ENCODE results near the gene TACR2.

DNA sequence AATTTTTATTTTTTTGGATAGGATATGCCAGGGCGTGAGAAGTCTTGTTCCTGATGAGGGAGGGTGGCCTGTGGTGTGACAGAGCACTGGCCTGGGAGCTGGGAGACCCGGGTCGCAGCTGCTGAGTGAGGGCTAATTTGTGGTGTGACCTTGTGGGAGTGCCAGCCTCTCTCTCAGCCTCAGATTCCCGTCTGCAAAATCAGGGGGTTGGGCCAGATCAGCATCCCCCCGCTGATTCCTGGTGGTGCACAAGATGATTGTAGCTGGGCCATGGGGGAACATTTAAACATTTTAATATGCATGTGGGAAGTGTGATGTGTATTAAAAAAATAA, 49.4 kb upstream of the TACR2 start:
- TF ChIP-seq EP300 (IDR thresholded peaks at IDR 0.05): no peak
- TF ChIP-seq, protein P1, sequence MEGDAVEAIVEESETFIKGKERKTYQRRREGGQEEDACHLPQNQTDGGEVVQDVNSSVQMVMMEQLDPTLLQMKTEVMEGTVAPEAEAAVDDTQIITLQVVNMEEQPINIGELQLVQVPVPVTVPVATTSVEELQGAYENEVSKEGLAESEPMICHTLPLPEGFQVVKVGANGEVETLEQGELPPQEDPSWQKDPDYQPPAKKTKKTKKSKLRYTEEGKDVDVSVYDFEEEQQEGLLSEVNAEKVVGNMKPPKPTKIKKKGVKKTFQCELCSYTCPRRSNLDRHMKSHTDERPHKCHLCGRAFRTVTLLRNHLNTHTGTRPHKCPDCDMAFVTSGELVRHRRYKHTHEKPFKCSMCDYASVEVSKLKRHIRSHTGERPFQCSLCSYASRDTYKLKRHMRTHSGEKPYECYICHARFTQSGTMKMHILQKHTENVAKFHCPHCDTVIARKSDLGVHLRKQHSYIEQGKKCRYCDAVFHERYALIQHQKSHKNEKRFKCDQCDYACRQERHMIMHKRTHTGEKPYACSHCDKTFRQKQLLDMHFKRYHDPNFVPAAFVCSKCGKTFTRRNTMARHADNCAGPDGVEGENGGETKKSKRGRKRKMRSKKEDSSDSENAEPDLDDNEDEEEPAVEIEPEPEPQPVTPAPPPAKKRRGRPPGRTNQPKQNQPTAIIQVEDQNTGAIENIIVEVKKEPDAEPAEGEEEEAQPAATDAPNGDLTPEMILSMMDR (IDR thresholded peaks at IDR 0.05): no peak
- TF ChIP-seq POLR2AphosphoS5 (IDR thresholded peaks at IDR 0.05): no peak
- TF ChIP-seq POLR2A (IDR thresholded peaks at IDR 0.05): no peak
